Measurements from ENCODE around the gene SOX1. TPM values are rescaled to one million over a fixed set of nuclear protein-coding genes. Genes with fewer than 3 reads are reported as not detected.

SOX1 gene
- total and polyA plus RNA-seq, 10 donors = not detected

DNA sequence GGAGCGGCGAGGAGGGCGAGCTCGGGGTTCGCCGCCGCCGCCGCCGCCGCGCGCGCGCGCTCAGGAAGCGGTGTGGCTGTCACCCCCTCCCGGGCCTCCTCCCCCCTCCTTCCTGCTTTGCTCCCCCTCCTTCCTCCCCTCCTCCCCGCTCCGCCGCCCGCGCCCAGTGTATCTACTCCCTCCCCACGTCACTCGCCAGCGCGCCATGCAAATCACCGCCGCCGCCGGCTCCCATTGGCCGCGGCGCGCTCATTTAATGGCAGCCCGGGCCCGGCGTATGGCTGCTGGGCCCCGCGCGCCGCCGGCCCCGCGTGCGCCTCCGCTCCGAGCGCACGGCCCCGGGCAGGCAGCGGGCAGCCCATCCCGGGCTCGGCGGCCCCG is 335 bp upstream of the SOX1 start:
- H3K36me3 ChIP-seq = no peaks in the 10 kb centered on the region
- DNase-seq = peak; percentile 65
- intact Hi-C loops (cut with DNase I; ENCODE audit: low total_unique reads) = no loop called here
- no peak overlapping the region for H3K27ac ChIP-seq
- H3K4me3 ChIP-seq = peak overlapping the region in 7 of 8 donors; percentile 7 to 62 (median 29)
- peaks cover 1 to 100% (median 87%) of the 10 kb centered on the region in 7 donors for H3K27me3 ChIP-seq (replicated peaks in 1 of 7)
- TF ChIP-seq, protein P1, sequence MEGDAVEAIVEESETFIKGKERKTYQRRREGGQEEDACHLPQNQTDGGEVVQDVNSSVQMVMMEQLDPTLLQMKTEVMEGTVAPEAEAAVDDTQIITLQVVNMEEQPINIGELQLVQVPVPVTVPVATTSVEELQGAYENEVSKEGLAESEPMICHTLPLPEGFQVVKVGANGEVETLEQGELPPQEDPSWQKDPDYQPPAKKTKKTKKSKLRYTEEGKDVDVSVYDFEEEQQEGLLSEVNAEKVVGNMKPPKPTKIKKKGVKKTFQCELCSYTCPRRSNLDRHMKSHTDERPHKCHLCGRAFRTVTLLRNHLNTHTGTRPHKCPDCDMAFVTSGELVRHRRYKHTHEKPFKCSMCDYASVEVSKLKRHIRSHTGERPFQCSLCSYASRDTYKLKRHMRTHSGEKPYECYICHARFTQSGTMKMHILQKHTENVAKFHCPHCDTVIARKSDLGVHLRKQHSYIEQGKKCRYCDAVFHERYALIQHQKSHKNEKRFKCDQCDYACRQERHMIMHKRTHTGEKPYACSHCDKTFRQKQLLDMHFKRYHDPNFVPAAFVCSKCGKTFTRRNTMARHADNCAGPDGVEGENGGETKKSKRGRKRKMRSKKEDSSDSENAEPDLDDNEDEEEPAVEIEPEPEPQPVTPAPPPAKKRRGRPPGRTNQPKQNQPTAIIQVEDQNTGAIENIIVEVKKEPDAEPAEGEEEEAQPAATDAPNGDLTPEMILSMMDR (IDR thresholded peaks at IDR 0.05 in 8 of 11, conservative IDR thresholded peaks at IDR 0.05 in 3 of 11) = no peak
- TF ChIP-seq POLR2AphosphoS5 (IDR thresholded peaks at IDR 0.05) (no peak), POLR2A (IDR thresholded peaks at IDR 0.05) (no peak)
- H3K4me1 ChIP-seq = peaks cover 4 to 35% (median 19%) of the 10 kb centered on the region in 6 donors
- H3K9me3 ChIP-seq = peaks cover 0 to 12% (median 0%) of the 10 kb centered on the region in 8 donors
- WGBS, 5 donors = 1 to 9% (median 6%) methylated on average over 35 to 56 of the region's 56 CpGs

DNA sequence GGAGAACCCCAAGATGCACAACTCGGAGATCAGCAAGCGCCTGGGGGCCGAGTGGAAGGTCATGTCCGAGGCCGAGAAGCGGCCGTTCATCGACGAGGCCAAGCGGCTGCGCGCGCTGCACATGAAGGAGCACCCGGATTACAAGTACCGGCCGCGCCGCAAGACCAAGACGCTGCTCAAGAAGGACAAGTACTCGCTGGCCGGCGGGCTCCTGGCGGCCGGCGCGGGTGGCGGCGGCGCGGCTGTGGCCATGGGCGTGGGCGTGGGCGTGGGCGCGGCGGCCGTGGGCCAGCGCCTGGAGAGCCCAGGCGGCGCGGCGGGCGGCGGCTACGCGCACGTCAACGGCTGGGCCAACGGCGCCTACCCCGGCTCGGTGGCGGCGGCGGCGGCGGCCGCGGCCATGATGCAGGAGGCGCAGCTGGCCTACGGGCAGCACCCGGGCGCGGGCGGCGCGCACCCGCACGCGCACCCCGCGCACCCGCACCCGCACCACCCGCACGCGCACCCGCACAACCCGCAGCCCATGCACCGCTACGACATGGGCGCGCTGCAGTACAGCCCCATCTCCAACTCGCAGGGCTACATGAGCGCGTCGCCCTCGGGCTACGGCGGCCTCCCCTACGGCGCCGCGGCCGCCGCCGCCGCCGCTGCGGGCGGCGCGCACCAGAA is 1.1 kb downstream of the SOX1 start:
- no peak overlapping the region for H3K27ac ChIP-seq
- H3K27me3 ChIP-seq (replicated peaks in 1 of 7) = peaks cover 0 to 100% (median 87%) of the 10 kb centered on the region in 7 donors
- TF ChIP-seq POLR2A (IDR thresholded peaks at IDR 0.05) = no peak
- TF ChIP-seq, protein P1 (IDR thresholded peaks at IDR 0.05 in 8 of 11, conservative IDR thresholded peaks at IDR 0.05 in 3 of 11) = no peak
- no peak for TF ChIP-seq POLR2AphosphoS5 (IDR thresholded peaks at IDR 0.05)
- intact Hi-C loops (cut with DNase I; ENCODE audit: low total_unique reads) = no loop called here
- H3K9me3 ChIP-seq = peaks cover 0 to 12% (median 0%) of the 10 kb centered on the region in 8 donors
- peak; percentile 48 for DNase-seq
- 4 to 14% (median 6%) methylated on average over 32 to 103 of the region's 103 CpGs for WGBS, 5 donors
- H3K4me3 ChIP-seq = peak overlapping the region in 1 of 8 donors; percentile 62
- H3K4me1 ChIP-seq = peaks cover 6 to 36% (median 23%) of the 10 kb centered on the region in 6 donors
- no peaks in the 10 kb centered on the region for H3K36me3 ChIP-seq

DNA sequence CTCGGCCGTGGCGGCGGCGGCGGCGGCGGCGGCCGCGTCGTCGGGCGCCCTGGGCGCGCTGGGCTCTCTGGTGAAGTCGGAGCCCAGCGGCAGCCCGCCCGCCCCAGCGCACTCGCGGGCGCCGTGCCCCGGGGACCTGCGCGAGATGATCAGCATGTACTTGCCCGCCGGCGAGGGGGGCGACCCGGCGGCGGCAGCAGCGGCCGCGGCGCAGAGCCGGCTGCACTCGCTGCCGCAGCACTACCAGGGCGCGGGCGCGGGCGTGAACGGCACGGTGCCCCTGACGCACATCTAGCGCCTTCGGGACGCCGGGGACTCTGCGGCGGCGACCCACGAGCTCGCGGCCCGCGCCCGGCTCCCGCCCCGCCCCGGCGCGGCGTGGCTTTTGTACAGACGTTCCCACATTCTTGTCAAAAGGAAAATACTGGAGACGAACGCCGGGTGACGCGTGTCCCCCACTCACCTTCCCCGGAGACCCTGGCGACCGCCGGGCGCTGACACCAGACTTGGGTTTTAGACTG is 1.7 kb downstream of the SOX1 start:
- intact Hi-C loops (cut with DNase I; ENCODE audit: low total_unique reads) = no loop called here
- Histone ChIP-seq H3K9me3 (peaks cover 0 to 12% (median 0%) of the 10 kb centered on the region in 8 donors), H3K36me3 (no peaks in the 10 kb centered on the region), H3K27ac (no peak overlapping the region), H3K4me3 (peak overlapping the region in 1 of 8 donors; percentile 33), H3K4me1 (peaks cover 6 to 40% (median 25%) of the 10 kb centered on the region in 6 donors), H3K27me3 (replicated peaks in 1 of 7) (peaks cover 0 to 100% (median 87%) of the 10 kb centered on the region in 7 donors)
- TF ChIP-seq, protein P1 (IDR thresholded peaks at IDR 0.05 in 8 of 11, conservative IDR thresholded peaks at IDR 0.05 in 3 of 11) = no peak
- TF ChIP-seq POLR2AphosphoS5 (IDR thresholded peaks at IDR 0.05) (no peak), POLR2A (IDR thresholded peaks at IDR 0.05) (no peak)
- WGBS, 5 donors = 6 to 23% (median 8%) methylated on average over 24 to 80 of the region's 80 CpGs
- peak; percentile 40 for DNase-seq
